Right ventricle myocardium superior (tissue), 1 donor: Measurements from ENCODE around the gene SPP2. TPM values are rescaled to one million over a fixed set of nuclear protein-coding genes. Genes with fewer than 3 reads are reported as not detected.

Experiments used
- ATAC-seq: fragments of 200-7000 bp; cut with Tn5 transposase; one replicate; pipeline ENCODE4 v1.9.1; 2020; ENCODE audit warnings: mild to moderate bottlenecking; ENCODE audit not compliant: poor library complexity
- DNase-seq: peaks from one replicate; pipeline ENCODE4 v3.0.0-alpha.2; 2020
- intact Hi-C: fragments of 100-400 bp; cut with DNase I; formaldehyde crosslinking; loops from one replicate; pipeline ENCODE4 v1.11.2; 2022
- total RNA-seq: library from RNA; stranded (reverse); fragmentation: NEBNext Ultra II Directional; extraction: Animal tissue kit (Norgen Biotek cat#: 25700); gene quantifications from one replicate; pipeline ENCODE4 v1.2.1, GENCODE V29; 2021
- donor health status: DM: no; HTN: yes; CAD: no; lungs with severe emphysema.

Gene SPP2
- total RNA-seq, 1 donor from 2014 or later: not detected

DNA sequence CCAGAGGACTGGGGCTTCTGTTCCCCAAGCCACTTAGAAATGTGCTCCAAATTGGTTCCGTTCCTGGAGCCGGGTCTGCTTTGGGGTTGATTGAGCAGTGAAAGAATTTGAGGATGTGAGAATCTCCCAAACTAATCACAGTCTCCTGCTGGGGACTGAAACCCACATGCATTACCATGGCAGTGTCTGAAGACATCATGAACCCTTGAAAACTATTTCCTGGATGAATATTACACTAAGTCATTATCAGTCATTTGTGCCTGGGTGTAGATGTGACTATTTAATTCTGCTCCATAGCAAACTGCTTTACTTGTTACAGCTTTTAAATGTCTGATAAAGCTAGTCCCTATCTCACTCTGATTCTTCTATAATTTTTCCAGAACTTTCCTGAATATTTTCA, 27.6 kb downstream of the SPP2 start:
- DNase-seq (no peak), ATAC-seq (no peak)
- intact Hi-C loops: no loop called here

DNA sequence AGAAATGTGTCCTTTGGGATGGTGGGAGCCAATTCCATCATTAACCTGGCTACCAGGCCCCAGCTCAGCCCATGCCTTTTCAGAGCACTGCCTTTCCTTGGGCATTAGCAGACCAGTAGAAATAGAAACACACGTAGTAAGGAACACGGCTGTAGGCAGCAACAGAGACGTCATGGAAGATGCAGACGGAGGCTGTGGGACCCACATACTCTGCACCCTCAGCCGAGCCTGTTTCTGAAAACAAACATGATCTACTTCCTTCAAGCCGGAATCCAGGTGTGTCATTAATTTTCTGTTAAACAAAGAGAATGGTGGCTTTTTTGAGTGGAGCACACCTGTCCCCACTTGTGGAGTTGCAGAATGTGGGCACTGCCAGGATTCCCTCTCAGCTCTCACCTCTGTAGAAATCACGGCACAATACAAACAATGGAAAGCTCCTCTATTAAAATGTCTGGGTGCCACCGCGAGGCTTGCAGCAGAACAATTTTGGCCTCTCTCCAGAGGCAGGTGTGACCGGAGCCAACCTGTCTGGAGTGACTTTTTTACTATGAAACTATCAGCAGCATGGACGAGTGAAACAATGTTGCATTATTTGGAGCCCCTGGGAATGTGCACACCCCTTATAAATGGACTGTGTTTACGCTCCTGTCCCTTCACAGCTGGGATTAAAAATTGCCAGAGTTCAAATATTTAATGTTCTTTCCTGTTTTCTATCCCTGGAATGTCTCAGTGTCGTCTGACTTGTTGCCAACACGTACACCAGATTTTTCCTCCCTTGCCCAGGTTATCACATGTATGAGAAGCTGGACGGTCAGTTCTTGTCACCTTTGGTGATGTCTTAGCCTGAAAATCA, 31.7 kb downstream of the SPP2 start:
- intact Hi-C loops: no loop called here
- no peak for ATAC-seq

DNA sequence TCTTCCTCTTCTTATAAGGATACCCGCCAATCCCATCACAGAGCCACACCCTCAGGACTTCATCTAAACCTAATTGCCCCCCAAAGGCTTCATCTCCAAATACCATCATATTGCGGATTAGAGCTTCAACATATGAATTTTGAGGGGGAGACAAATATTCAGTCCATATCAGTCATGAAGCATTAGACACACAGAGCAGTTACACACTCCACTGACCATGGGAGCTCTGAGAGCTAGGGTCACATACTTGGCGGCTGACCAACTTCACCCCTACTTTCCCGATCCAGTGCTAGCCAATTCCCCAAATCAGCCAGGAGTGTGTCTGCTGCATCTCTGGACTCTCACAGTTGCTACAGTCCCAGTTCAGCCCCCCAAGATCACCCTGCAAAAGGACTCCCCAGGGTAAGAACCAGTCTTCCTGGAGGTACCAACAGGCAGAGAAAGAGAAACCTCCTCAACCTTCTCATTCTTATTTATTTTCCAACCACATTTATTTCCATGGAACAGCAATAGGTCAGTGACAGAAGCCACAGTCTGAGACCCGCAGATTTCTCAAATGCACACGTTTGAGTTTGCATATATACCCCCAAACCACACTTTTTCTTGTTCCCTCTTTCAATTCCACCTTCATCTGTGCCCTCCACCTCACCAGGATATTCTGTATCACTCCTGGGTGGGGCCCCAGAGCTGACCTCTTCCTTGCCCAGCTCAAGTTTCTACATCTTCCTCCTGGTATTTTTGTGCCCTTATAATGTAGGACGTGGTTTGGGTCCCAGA, 33.3 kb downstream of the SPP2 start:
- no peak for ATAC-seq
- DNase-seq: no peak
- intact Hi-C loops: no loop called here

More for the DNA sequence above, 31.7 kb downstream of the SPP2 start:
- no peak for DNase-seq

DNA sequence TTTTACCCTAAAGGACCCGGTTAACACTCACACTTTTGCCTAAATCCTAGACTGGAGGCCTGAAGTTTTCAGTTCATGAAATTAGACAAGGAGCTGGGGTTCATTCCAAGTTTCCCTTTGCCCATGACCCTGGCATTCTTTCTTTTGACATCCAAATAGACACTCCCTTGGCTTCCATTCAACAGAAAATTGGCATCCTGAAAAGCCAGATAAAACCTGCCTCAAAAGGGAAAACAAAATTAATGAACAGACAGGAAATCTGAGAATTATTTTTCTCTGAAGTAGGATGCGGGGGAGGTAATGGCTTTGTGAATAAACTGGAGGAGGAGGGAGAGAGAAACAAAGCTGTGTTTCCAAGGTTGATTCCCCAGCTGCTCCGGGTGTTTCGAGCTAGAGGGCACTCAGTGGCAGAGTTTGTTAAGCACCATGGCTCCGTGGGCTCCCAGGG, 41.0 kb downstream of the SPP2 start:
- intact Hi-C loops: no loop called here
- ATAC-seq (no peak), DNase-seq (no peak)

DNA sequence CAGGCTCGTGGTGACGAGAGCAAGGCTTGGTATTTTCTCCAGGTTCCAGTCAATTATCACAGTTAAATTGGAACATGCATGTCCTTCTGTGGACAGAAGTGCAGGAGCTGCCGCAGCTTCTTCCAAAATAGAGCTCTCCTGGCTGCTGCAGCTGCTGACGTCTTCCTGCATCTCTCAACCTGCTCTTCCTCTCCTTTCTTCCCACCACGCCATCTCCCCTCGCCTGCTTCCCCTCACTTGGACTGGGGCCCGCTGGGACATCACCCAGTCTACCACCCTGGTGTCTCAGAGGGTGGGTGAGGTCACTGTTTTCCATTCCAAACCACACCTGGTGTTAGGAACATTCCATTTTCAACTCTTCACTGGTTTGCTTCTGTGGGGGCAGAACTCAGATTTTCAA, 41.4 kb downstream of the SPP2 start:
- ATAC-seq: no peak
- no peak for DNase-seq
- intact Hi-C loops: no loop called here

DNA sequence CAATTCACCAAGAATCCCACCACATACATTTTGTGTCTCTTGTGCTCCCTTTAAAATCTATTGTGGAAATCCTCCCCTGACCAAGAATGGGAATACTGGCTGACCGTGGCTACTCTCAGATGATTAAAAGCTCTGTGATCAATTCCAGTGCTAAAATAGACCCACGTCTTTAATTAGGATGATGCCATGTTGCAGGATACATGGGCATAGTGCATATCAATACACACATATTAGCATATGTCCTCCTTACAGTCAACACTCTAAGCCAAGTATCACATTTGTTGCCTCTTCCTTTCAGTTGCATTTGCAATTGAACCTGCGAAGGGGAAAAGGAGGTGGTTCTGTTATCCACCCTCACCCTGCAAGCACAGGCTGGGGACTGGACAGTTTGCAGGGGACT, 41.8 kb downstream of the SPP2 start:
- no peak for DNase-seq
- no peak for ATAC-seq
- intact Hi-C loops: no loop called here

DNA sequence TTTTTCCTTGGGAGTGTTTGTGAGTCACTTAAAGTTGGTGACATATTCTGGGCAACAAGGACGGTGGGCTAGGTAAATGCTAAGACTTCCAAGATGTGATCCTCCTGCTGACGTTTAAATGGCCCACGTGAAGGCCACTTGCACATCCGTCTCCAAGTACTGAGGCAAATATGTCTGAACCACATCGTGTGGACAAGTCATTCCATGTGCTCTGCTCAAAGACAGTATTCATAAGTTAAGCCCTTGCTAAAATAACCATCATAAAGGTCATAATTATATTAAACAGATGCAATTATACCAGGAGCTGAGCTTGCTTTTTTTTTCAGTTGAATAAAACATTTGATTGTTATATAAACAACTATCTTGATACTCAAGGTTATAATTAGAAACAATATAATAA, 44.8 kb downstream of the SPP2 start:
- DNase-seq: no peak
- ATAC-seq: no peak
- intact Hi-C loops: no loop called here

DNA sequence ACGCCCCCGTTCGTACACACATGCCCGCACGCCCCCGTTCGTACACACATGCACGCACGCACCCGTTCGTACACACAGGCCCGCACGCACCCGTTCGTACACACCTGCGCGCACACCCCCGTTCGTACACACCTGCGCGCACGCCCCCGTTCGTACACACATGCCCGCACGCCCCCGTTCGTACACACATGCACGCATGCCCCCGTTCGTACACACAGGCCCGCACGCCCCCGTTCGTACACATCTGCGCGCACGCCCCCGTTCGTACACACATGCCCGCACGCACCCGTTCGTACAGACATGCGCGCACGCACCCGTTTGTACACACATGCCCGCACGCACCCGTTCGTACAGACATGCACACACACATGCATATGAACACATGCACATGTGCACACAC, 45.7 kb downstream of the SPP2 start:
- intact Hi-C loops: no loop called here
- DNase-seq: no peak

DNA sequence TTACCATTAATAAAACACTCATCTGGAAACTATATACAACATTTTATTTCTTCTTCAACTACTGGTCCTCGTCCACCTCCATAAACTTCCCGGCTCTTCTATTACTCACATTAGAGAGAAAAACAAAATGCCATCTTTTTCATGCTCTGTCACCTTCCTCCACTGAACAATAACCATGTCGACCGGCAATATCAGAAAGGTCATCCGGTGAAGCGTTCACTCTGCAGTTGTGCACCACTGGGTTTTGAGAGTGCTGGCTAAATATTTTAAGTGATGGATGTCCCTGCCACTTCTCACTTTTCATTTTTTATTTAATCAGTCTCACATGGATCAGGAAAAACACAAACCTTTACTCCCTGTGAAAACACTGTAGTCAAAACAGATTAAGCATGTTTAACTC, 48.2 kb downstream of the SPP2 start:
- ATAC-seq: no peak
- intact Hi-C loops: no loop called here
- no peak for DNase-seq

More for the DNA sequence above, 45.7 kb downstream of the SPP2 start:
- no peak for ATAC-seq

DNA sequence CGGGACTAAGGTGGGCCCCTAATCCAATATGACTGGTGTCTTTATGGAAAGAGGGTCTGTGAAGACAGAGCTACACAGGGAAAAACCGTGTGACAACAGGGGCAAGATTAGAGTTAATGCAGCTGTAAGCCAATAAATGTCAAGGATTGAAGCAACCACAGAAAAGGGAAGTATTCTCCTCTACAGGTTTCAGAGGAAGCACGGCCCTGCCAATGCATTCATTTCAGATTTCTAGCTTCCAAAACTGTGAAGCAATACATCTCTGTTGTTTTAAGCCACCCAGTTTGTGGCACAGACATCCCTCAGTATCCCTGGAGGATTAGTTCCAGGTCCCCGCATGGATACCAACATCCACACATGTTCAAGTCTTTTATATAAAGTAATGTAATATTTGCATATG, 48.8 kb downstream of the SPP2 start:
- no peak for DNase-seq
- ATAC-seq: no peak
- intact Hi-C loops: no loop called here

DNA sequence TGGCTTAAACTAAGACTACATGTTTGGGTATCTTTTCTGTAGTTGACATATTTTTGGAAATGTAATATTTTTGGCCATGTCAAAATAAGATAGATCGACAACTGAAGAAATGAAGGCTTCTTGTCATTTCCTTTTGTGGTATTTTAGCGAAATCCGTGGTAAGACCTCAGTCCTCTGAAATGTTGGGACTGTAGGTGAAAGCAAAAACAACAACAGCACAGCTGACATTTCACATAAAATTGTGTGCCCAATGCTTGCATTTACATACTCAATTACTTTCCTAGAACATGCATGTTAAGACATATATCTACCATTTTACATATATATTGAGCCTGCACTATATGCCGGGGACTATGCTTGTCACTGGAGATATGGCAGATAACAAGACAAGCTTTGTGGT, 50.2 kb downstream of the SPP2 start:
- no peak for ATAC-seq
- no peak for DNase-seq
- intact Hi-C loops: no loop called here

DNA sequence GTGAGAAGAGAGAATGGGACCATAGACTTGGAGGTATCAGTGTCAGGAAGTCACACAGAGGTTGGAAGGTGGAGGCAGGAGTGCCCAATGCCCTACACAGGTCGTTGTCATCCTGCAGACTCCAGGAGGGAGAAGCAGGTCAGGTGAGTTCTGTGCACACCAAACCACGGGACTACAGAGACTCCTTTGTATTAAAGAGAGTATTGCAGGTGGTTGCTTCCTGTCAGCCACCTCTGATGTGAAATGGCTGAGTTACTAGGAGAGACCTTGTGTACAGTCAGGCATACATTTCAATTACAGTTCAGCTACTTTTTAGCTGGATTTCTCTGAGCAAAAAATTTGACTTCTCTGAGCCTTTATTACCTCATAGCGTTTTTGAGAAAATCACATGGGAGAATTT, 51.6 kb downstream of the SPP2 start:
- intact Hi-C loops: no loop called here
- no peak for DNase-seq
- no peak for ATAC-seq

DNA sequence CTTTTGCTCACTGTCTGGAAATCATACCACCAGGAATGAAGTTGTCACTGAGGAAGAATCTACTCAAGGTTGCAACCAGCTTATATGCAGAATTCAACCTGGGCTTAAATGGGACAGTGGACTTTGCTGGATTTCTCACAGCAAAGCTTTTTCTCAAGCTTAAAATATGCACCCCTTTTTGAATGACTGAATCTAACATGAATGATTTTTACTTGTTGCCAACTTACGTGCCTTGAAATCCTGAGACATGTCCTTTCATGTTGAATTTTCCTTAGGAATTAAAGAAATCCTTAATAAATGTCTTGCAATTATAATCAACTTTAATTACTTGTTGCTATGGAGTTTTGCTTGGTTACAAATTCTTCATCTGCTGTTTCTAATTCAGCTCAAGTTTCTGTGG, 57.4 kb downstream of the SPP2 start:
- ATAC-seq (no peak), DNase-seq (no peak)
- intact Hi-C loops: no loop called here

DNA sequence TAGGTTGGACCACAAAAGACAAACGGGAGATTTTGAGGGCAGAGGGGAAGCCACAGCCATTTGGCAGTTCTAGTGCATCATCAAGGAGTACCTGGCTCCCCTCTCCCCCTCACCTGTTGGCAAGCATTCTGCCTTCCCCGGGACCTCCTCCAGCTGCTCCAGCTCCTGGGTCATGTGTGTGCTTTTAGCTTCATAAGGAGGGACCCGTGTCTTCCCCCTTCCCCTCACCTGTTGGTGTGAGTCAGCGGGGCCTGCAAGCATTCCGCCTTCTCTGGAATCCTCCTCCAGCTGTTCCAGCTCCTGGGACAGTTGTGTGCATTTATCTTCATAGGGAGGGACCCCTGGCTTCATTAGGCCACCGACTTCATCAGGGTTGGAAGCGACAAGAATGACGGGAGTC, 58.8 kb downstream of the SPP2 start:
- DNase-seq (no peak), ATAC-seq (no peak)
- intact Hi-C loops: no loop called here

DNA sequence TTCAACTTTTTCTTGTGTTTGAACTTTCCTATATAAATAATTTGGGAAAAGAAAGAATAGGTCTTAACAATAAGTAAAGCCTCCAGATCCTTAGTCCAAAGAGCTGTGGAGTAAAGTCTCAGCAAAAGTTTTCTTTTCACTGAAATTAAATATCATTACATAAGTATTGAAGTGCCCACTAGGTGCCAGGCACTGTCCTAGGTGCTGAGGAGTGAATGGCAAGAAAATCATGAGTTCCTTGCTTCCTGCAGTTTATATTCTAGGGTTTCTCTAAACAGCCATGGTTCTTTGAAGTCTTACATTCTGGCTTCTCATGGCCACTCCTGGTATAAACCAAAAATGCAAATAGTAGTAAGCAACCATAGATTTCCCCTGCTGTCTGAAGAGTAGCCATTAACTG, 59.7 kb downstream of the SPP2 start:
- ATAC-seq (no peak), DNase-seq (no peak)
- intact Hi-C loops: no loop called here

DNA sequence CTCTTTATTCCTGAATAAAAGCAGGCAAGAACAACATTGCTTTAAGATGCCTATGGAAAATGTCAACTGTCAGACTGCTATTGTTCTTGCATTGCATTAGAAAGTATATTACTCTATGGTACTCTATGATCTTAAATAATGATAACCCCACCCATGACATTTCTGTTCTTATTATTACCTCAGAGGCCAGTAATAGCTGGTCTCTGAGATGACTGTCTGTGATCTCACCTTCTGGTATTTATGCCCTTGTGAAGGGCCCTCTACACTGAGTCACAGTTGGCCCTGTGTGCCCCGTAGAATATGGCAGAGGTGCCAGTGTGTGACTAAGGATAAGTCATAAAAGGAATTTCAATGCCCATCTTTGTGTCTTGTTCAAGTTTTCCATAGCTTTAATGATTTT, 61.0 kb downstream of the SPP2 start:
- ATAC-seq (no peak), DNase-seq (no peak)
- intact Hi-C loops: no loop called here

DNA sequence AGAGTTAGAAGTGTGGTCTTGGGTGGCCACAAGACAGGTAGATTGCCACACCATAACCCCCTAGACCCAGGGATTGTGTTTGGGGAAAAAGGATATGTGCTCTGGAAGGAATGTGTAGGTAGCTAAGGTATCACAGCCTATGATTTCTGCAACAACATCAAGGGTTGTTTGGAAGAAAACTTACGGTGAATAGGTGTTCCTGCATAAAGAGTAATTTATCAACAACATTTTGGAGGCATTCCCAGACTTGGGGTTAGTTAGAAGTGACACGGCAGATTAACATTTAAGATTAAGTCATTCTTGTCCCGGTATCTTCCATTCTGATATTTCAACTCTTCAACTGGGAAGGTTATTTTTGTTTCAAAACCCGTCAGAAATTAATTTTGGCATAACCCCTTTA, 65.5 kb downstream of the SPP2 start:
- ATAC-seq (no peak), DNase-seq (no peak)
- intact Hi-C loops: no loop called here

DNA sequence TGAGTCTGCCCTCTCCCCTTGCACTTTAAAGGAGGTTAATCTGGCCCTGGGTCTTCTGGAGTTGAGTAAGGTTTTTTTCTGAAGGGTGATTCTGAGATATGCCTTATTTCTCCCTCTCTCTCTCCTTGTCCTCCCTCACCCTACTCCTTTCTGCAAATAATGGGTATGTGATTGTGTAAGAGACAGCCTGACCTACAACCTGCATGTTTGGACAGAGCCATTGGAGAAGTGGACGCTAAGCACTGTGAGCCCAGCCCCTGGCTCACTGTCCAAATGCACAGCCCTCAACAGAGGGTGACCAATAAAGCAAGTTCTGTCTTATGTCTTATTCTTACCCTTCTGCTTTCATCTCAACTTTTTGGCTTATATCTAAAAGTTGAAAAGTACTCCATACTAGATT, 71.5 kb downstream of the SPP2 start:
- DNase-seq (no peak), ATAC-seq (no peak)
- intact Hi-C loops: no loop called here

DNA sequence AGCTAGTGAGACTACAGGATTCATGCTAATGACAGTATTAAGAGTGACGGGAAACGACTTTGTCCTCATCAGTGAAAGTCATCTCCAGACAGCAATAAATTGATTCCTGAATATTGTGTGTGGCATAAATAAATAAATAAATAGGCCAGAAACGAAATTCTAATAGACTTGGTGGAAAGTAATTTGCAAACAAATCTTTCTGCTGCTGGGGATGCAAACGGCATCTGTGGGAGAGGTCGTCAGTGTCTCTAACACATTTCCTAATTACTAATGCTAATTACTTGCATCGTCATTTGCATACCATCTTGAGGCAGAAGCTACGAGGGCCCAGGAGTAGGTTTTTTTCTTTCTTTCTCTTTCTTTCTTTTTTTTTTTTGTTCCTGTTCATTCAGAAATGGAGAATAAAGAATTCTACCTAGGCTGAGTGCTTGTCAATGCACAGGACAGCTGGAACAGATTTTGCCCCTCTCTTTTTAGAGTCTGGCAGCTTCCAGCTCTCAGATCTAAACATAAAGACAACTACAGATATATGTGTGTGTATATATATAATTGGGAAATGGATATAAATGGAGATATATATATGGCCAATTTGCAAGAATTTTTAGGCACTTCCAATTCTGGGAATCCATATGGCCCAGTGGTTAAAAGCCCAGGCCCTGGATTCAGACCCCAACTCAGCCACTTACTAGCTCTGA, 75.1 kb downstream of the SPP2 start:
- DNase-seq (no peak), ATAC-seq (no peak)
- intact Hi-C loops: no loop called here

DNA sequence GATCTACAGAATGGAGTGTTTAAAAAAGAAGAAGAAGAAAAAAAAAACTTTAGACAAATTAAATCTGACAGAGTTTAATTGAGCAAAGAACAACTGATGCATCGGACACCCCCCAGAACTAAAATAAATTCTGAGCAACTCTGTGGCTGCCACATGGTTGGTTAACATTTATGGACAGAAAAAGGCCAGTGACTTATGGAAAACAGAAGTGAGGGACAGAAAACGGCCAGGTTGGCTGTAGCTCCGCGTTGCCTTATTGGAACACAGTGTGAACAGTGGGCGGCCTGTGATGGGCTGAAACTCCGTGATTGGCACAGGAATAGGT, 75.6 kb downstream of the SPP2 start:
- intact Hi-C loops: no loop called here
- ATAC-seq (no peak), DNase-seq (no peak)
